GM19397 (cell line): ENCODE measurements around the gene FGF12.
A peak's percentile ranks its signal among the peaks of the same experiment; 100 is the strongest.

Experiments used
- ATAC-seq: cut with Tn5 transposase; IDR thresholded peaks from one replicate; pipeline ENCODE4 v1.9.1; 2021; ENCODE audit warnings: mild to moderate bottlenecking, moderate library complexity; ENCODE audit not compliant: unreplicated experiment

The FGF12 gene

DNA sequence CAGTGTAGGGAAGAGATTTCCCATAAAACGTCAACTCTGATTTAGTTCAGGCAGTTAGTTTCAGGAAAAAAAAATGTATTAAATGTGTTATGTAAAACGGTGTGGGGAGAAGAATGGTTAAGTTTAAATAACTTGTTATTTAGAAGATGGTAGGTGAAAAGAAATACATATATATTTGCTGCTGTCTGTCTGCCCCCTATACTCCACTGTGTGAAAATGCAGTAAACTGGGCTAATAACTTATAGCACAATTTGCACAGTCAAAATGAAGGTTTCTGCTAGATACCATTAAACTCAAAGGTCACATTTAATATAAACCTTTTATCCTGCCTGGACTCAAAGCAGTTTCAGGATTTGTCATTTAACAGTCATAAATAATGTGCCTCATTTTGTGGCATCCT lies 515.0 kb downstream of the FGF12 start:
- ATAC-seq, result no peak

GRCh38 chr3:192207651-192208050 lies 519.7 kb downstream of the FGF12 start:
- ATAC-seq, result no peak

GRCh38 chr3:192207239-192207638 lies 520.1 kb downstream of the FGF12 start:
- ATAC-seq, result no peak

DNA sequence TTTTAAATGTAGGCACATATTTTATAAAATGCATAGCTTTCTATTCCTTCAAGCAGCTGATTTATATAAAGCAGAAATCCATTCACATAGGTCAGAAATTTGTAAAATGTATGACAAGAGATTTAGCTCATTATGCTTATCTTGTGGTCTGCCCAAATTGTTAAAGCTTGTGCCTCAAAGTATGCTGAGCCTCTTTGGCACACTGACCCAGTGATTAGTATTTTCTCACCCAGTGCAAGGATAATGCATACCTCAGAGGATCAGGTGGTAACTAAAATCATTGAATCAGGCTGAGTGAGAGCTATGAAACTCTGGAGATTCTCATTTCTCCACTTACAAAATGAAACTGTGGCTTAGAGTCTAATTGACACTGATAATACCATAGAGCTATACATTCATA lies 533.3 kb downstream of the FGF12 start:
- ATAC-seq, result no peak

- peak; percentile 94 for ATAC-seq
Measured at GRCh38 chr3:192188218-192188835, 539.0 kb downstream of the FGF12 start.

DNA sequence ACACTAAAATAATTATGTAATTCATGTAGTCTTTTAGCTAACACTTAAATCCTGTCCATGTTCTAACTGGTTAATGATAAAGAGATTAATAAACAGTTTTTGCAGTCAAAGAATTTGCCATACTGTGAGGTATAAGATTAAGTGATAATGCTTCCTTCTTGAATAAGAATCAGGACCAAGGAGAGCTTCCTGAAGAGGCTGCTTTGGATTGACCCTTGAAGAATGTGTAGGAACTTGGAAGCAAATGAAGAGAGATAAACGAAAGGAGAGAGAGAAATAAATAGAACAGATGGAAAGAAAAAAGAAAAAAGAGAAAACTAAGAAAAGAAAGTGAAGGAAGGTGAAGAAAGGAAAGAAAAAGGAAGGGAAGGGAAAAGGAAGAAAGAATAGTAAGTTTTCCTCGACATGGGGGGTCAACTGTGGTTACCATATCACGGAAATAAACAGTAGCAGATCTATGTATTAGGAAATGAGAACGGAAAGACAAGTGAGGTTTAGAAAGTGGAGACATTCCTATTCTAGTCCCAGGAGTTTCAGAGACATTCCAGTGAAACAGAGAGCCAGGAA lies 539.8 kb downstream of the FGF12 start:
- no peak for ATAC-seq

- no peak for ATAC-seq
Measured at GRCh38 chr3:192186498-192186897, 540.8 kb downstream of the FGF12 start.

DNA sequence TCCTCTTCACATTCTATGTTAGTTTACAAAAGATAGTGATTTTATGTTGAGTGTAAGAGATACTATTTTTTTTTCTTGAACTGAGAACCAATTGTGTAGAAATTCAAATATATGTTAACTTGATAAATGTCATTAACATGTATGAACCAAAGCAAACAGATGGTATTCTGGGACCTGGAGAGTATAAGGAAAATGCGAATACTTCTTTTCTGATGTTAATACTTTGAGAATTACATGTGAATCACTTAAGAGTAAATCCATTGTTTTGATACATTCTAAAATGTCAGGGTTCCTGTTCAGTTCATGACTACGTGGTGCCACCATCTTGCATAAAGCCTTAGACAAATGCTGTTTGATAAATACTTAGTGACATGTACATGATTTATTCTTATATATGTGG lies 541.3 kb downstream of the FGF12 start:
- ATAC-seq, result no peak

DNA sequence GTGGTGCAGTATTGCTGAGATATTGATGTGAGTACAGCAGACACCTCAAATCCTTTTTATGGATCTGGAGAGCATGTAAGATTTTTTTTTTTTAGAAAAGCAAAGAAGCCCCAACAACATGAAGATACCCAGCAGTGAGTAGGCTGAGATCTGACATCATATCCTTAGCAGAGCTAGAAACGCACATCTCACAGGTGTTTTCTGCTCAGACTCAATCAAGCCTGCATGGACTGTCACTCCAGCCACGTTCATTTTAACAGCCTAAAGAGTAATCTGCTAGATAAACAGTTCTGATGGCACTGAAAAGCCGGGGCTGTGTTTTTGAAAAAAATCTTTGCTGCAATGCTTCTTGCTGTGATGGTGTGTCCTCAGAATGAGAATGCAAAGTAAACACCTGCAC lies 544.2 kb downstream of the FGF12 start:
- ATAC-seq, result no peak

GRCh38 chr3:192181151-192181550 lies 546.2 kb downstream of the FGF12 start:
- no peak for ATAC-seq

GRCh38 chr3:192177383-192177782 lies 550.0 kb downstream of the FGF12 start:
- no peak for ATAC-seq

GRCh38 chr3:192174283-192174682 lies 553.1 kb downstream of the FGF12 start:
- no peak for ATAC-seq

DNA sequence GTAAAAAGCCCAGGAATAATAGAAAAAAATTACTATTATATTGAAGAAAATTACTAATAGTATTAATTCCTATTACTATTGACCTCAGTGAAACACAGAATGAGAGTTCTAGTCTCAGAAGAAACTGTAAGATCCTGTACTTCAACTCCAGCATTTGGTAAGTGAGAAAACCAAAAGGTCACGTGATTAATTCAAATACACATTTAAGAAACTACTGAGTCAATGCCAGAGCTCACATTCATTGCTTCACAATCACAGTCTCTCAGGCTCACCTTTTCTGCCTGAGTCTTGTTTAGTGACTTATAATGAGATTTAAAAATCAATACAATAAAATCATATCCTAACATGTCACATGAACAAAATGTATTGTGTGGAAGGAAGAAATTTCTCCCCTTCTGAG lies 556.1 kb downstream of the FGF12 start:
- ATAC-seq, result no peak

DNA sequence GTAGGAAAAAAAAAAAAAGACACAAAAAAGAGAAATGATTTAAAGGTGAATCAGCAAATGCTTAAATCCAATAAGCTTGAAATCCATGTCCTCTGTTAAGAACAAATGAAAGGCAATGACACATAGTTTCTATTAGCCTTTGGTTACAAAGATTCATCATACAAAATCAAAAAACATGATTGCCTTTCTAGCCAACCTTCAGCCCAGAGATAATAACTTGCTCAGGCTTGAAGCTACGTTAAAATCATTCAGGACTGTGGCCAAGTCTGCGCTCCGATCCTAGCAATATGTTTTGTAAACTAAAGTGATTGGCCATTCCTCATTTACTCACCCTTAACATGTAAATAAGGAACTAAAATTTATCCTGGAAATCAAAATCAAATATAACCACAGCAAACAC lies 556.7 kb downstream of the FGF12 start:
- no peak for ATAC-seq

- ATAC-seq, result no peak
Measured at GRCh38 chr3:192170031-192170430, 557.3 kb downstream of the FGF12 start.

DNA sequence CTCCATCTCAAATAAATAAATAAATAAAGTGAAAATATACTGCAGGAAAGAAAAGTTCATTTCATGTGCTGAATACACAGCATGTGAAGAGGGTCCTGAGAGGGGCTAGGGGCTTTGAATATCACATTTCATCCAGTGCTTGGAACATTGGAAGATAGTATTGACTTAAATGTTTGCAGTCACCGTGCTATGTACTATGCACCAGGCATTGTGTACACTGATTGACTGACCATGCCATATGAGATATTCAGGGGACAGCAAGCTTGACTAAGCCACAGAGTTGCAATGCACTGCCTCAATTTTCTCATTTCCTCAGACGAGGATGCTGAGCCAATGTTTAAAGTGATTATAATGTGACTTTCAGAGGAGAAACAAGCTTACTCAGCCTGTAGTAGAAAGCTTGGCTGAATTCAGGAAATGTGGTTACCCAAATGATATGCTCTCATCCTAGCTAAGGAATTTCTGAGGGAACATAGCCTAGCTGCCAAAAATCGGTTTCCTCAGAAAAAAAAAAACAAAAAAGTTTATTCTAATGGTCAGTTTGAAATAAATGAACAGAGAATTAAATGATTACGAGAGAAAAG lies 557.9 kb downstream of the FGF12 start:
- ATAC-seq, result no peak

DNA sequence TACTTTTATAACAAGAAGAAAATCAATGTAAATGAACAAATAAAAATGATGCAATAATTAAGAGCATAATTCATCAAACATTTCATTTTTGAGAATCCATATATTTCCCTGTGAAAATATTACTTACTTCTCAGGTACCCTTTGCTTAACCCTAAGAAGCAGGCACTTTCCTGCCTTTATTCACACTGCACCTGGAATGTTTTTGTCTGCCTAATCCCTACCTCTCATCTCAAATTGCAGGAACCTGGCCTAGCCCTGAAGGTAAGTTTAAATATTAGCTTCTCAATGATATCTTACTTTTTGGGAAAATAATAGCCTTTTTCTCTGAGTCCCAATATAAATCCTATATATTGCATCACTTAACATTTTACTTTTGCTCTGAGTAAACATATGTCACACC lies 559.1 kb downstream of the FGF12 start:
- ATAC-seq, result no peak

- no peak for ATAC-seq
Measured at GRCh38 chr3:192165552-192165951, 561.8 kb downstream of the FGF12 start.

GRCh38 chr3:192161661-192162060 lies 565.7 kb downstream of the FGF12 start:
- no peak for ATAC-seq

- no peak for ATAC-seq
Measured at GRCh38 chr3:192156382-192156781, 571.0 kb downstream of the FGF12 start.

GRCh38 chr3:192155194-192155593 lies 572.1 kb downstream of the FGF12 start:
- ATAC-seq, result no peak

- ATAC-seq, result no peak
Measured at GRCh38 chr3:192133271-192133670, 594.1 kb downstream of the FGF12 start.
